ENCODE results near the gene SLC49A3.
"Not testable (repeated sequence)": the region's sequence is repeated elsewhere in the genome, so short reads cannot be mapped to it uniquely, and the experiment has no call there.

SLC49A3 gene

DNA sequence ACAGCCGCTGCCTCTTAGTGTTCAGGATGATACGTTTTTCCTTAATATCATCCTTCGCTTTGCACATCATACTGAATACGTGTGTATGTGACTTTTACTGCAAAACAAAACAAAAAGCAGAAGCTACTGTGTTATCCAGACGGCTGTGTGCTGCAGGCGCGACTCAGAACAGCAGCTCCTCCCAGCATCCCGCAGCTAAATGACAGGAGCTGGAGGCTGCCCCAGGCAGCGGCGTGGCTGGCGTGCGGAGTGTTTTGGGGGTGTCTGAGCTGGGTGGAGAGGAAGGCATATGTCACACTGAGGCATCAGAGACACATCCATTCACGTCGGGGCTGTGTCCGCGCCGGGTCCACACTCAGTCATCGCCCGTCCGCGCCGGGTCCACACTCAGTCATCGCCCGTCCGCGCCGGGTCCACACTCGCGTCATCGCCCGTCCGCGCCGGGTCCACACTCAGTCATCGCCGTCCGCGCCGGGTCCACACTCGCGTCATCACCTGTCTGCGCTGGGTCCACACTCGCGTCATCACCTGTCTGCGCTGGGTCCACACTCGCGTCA is 33.3 kb upstream of the SLC49A3 start:
- DNase-seq (ENCODE audit: low read depth in 1 of 2, low spot score in 1 of 2) = no peak

DNA sequence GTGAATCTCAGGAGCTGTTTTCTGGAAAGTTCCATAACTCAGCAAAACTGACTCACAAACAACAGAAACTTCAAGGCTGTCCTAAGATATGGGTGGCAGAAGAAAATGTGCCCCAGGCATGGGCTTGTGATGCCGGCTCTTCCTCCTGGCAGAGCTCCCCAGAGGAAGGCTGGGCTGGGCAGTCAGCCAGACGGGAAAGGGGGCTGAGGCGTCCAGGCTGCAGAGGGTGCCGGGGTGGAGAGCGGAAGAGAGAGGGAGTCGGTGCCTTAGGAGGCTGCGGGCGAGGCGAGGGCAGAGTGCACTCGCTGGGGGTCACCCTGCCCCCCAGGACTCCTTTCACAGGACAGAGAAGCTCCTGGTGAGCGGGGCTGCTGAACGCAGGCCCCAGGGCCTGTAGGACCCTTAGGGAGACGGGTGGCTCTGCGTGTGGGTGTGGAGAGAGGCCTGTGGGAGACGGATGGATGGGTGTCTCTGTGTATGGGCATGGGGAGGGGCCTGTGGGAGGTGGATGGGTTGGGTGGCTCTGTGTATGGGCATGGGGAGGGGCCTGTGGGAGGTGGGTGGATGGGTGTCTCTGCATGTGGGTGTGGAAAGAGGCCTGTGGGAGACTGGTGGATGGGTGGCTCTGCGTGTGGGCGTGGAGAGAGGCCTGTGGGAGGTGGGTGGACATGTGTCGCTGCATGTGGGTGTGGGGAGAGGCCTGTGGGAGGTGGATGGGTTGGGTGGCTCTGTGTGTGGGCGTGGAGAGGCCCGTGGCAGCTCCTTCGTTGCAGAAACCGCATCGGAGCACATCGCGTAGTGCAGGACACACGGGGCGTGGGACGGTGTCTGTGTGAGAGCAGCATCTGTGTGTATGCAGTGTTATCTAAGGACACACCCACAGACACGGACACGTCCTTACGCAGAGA is 32.6 kb upstream of the SLC49A3 start:
- no peak for DNase-seq (ENCODE audit: low read depth in 1 of 2, low spot score in 1 of 2)

DNA sequence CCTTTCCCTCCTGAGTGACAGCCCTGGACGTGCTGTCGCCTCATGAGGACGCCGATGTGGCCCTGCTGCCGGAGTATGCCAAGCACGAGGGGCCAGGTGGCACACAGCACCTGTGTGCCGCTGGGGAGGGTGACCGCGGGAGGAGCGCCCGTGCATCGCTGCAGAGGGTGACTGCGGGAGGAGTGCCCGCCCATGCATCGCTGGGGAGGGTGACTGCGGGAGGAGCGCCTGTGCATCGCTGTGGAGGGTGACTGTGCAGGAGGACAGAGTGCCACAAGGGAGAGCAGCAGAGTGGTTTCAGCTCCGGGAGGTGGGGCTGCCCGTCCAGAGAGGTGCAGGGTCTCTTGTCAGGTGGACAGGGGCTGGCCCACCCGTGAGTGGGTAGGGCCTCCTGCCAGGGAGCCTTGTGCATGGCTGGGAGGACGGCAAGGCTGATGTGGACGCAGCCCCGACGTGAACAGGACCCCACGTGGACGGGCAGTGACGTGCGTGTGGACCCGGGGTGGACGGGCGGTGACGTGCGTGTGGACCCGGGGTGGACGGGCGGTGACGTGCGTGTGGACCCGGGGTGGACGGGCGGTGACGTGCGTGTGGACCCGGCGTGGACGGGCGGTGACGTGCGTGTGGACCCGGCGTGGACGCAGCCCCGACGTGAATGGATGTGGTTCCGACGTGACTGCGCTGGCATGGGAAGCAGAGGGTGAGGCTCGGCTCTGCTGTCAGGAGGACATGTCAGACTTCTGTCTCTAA is 31.3 kb upstream of the SLC49A3 start:
- DNase-seq (ENCODE audit: low read depth in 1 of 2, low spot score in 1 of 2) = no peak

DNA sequence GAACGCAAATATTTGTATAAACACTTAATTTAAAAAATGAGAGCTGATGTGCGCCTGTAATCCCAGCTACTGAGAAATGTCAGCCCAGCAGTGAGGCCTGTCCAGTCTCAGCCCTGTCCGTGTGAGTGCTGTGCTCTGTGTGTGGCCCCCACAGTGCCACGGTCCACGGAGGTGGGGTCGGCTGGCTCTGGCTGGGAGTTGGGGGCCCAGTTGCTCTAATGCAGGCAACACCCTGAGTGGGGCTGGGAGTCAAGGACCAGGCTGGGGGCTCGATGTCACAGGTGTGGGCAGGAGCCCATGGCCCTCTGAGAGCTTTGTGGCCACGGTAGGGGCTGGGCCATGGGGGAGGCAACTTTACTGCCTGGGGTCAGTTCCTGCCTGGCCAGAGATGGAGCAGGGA is 29.5 kb upstream of the SLC49A3 start:
- DNase-seq (ENCODE audit: low read depth in 1 of 2, low spot score in 1 of 2) = no peak

DNA sequence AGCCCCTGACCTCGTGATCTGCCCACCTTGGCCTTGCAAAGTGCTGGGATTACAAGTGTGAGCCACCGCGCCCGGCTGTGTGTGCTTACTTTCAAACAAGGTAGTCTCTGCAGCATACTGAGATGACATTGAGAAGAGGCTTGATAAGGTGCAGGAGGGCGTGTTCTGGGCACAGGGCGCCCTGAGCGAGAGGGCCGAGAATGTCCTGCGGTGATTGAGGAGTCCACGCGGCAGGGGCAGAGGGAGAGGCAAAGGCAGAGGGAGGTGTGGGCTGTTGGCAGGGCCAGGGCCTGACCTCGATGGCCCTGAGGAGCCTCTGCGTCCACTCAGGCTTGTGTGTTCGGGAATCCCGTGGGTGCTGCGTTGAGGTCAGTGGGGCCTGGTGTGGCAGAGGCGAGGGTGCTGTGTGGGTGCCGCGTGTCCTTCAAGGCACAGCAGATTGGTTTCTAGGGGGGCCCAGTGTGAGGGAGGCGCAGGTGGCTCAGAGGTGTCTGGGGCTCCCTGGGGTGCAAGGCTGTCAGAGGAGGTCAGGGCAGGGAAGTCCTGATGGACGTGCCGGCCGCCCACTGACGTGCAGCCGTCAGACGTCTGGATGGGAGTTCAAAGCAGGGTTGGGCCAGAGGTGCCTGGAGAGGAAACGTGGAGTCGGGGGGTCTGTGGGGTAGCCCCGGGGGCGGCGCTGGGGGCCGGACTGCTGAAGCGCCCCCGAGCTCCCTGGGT is 28.8 kb upstream of the SLC49A3 start:
- DNase-seq (ENCODE audit: low read depth in 1 of 2, low spot score in 1 of 2) = no peak

DNA sequence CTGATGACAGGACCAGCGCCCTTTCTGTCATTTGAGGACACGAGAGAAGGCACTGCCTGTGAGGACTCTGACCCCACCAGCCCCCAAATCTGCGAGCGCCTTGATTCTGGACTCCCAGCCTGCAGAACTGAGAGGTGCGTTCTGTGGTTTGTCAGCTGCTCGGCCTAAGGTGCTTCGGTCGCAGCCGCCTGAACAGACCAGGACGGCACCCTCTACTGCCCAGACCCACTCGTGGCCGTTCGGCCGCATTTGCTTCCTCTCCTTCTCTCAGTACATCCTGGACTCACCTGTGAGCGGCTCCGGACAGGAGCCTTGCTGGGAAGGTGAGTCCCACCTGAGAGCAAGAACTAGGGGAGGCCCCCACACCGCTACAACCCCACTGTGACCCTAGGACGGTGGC is 25.1 kb upstream of the SLC49A3 start:
- no peak for DNase-seq (ENCODE audit: low read depth in 1 of 2, low spot score in 1 of 2)

DNA sequence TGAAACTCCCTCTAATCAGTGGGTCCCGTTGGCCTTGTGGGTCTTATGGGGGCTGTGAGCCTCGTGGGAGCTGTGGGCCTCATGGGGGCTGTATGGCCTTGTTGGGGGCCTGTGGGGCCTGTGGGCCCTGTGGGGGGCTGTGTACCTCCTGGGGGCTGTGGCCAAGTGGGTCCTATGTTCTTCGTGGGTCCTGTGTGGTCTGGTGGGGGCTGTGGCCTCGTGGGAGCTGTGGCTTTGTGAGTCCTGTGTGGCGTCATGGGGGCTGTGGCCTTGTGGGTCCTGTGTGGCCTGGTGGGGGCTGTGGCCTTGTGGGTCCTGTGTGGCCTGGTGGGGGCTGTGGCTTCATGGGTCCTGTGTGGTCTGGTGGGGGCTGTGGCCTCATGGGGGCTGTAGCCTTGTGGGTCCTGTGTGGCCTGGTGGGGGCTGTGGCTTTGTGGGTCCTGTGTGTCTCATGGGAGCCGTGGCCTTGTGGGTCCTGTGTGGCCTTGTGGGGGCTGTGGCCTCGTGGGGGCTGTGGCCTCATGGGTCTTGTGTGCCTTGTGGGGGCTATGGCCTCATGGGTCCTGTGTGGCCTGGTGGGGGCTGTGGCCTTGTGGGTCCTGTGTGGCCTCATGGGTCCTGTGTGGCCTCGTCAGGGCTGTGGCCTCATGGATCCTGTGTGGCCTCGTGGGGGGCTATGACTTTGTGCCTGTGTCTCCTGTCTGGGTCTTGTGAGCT is 24.1 kb upstream of the SLC49A3 start:
- no peak for DNase-seq (ENCODE audit: low read depth in 1 of 2, low spot score in 1 of 2)

DNA sequence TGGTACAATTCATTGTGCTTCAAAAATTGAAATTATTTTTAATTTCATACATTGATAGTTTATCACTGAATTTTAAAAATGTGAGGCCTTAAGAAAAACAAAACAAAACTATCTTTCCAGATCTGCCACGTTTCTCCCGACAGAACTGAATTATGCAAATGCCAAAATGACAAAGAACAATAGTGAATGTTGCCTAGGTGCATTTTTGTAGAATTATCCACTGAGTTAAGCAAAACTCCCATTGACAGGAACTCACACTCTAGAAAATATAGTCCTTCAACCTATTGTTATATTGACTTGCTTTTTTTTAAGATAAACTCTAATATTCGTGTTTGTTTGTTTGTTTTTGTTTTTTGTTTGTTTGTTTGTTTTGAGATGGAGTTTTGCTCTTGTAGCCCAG is 23.1 kb upstream of the SLC49A3 start:
- DNase-seq (ENCODE audit: low read depth in 1 of 2, low spot score in 1 of 2) = no peak

DNA sequence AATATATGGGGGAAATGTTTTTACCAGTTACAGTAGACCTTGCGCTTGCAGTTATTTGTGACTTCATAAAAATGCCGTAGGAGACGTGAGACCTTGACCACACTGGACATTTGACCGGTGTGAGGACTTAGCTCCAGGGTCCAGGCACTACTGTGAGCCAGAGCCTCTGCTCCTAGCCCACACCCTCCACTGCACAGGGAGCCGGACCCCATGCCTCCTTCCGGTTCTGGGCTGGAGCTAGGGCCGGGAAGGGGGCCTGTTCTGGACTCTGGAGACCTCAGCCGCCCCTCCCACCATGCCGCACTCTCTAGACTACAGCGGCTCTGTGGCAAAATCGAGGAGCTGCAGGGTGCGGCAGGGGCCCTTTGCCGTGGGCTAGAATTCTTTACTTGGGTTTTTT is 22.0 kb upstream of the SLC49A3 start:
- DNase-seq (ENCODE audit: low read depth in 1 of 2, low spot score in 1 of 2) = no peak

DNA sequence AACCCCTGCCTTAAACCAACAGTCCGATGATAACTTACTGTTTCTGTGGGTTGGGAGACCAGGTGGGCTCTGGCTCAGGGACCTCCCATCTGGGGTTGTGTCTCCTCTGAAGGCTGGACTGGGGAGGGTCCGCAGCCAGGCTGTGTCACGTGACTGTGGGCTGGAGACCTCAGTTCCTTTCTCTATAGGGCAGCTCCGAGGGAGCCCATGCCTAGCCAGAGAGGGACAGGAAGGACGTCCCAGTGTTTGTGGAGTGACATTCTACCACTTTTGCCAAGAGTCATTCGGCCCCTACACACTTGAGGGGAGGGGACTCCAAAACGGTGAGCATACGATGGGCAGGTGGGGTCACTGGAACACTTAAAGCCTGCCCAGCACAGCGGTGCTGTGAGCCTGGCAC is 21.2 kb upstream of the SLC49A3 start:
- no peak for DNase-seq (ENCODE audit: low read depth in 1 of 2, low spot score in 1 of 2)

DNA sequence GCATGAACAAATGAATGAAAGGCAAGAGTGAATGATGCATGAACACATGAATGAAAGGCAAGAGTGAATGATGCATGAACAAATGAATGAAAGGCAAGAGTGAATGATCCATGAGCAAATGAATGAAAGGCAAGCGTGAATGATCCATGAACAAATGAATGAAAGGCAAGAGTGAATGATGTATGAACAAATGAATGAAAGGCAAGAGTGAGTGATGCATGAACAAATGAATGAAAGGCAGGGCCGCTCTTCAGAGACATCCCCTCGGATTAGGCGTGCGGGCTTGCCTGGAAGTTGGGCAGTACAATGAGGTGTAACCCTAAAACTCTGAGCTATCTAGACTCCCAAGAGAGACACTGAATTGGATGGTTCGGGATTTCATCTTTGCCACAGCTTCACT is 20.4 kb upstream of the SLC49A3 start:
- no peak for DNase-seq (ENCODE audit: low read depth in 1 of 2, low spot score in 1 of 2)

DNA sequence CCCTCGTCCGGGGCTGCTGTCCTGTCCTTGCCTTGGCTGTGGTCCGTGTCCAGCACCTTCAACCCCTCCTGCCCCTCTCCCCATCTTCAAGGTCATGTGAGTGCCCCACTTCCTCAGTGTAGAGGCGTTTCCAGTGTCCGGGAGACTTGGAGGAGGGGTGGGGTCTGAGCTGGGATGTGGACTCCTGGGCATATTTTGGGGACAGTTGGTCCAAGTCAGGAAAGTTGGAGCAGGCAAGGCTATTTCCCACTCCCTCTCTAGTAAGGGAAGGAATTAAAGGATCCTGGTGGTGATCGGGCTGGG is 19.6 kb upstream of the SLC49A3 start:
- no peak for DNase-seq (ENCODE audit: low read depth in 1 of 2, low spot score in 1 of 2)

DNA sequence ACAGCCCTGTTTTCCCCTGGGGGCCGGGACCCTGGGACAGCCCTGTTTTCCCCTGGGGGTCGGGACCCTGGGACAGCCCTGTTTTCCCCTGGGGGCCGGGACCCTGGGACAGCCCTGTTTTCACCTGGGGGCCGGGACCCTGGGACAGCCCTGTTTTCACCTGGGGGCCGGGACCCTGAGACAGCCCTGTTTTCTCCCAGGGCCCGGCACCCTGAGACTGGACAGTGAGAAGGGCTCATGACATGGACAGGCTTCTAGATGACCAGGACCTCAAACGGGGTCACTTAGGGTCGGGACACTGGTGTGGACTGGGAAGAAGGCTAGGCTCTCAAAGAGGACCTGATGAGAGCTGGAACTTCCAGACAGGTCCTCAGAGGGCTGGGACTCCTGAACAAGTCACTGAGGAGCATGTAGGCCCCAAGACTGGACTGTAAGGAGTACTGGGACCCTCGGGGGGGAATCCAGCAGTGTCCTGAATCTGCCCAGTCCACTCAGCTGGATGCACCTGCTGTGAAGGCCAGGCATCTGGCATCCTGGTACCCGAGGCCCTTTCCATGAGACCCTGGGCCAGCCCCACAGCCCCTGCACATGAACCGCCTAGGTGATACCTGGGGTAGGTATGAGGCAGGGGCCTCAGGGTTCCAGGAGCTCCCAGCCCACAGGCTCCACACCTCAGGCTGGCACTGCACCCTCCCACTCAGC is 19.1 kb upstream of the SLC49A3 start:
- DNase-seq (ENCODE audit: low read depth in 1 of 2, low spot score in 1 of 2) = no peak

DNA sequence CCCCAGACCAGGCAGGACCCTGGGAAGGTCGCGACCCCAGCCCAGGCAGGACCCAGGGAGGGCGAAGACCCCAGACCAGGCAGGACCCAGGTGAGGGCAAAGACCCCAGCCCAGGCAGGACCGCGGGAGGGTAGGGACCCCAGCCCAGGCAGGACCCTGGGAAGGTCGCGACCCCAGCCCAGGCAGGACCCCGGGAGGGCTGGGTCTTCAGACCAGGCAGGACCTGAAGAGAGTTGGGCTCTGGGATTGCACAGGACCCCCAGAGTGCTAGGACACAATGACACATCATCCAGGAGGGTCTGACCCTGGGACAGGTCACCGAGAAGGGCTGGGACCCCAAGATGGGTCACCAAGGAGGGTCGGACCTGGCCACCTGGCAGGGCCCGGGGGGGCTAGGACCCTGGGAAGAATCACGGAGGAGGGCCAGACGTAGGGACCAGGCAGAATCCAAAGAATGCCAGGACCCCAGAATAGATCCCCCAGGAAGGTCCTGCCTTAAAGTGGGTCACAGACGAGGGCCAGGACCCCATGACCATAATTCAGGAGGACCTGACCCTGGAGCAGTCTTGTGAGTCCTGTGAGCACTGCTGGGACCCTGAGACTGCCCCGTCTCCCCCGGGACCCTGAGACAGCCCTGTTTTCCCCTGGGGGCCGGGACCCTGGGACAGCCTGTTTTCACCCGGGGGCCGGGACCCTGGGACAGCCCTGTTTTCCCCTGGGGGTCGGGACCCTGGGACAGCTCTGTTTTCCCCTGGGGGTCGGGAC is 18.1 kb upstream of the SLC49A3 start:
- no peak for DNase-seq (ENCODE audit: low read depth in 1 of 2, low spot score in 1 of 2)

DNA sequence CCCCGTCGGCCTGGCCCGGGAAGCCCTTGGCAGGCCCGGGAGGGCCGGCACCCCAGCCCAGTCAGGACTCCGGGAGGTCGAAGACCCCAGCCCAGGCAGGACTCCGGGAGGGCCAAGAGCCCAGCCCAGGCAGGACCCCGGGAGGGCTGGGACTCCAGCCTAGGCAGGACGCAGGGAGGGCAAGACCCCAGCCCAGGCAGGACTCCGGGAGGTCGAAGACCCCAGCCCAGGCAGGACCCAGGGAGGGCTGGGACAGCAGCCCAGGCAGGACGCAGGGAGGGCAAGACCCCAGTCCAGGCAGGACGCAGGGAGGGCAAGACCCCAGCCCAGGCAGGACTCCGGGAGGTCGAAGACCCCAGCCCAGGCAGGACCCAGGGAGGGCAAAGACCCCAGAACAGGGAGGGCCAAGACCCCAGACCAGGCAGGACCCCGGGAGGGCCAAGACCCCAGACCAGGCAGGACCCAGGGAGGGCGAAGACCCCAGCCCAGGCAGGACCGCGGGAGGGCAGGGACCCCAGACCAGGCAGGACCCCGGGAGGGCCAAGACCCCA is 17.2 kb upstream of the SLC49A3 start:
- DNase-seq (ENCODE audit: low read depth in 1 of 2, low spot score in 1 of 2) = not testable (repeated sequence)

DNA sequence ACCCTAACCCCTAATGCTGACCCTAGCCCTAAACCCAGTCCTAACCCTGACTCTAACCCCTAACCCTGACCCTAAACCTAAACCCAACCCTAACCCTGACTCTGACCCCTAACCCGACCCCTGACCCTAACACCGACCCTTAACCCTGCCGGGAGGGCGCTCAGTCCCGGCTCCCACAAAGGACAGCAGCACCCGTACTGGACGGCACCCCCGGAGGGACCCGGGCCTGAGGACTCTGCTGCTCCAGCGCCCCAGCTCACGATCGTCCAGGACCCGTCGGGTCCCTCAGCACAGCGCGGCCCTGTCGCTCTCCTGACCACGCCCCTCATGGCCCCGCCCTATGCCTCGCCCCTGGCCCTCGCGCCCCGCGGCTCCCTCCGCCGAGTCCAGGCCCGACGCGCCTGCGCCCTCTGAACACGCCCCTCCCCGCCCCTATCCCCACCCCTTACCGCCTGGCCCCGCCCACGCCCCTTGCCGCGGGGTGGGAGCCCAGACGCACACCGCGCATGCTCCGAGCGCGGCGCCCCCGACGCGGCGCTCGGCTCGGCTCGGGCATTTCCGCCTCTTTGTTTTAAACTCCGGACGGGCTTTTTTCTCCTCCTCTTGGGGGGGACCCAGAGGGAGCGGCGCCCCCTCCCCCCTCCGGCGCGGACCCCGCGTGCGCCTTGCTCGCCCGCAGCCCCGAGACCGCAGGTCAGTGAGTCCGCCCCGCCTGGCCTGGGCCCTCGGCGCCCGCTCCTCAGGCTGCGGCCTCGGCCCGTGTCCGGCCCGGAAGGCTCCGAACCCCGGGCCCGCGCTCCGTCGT is 16.5 kb upstream of the SLC49A3 start, which contains the start of gene PCGF3:
Gene PCGF3 (plus strand): TSS at position 555 of the 805 bp plus-strand sequence. CDS start 27,849 bp downstream, outside the sequence.
- DNase-seq (ENCODE audit: low read depth in 1 of 2, low spot score in 1 of 2) = peak; percentile 94 to 97

DNA sequence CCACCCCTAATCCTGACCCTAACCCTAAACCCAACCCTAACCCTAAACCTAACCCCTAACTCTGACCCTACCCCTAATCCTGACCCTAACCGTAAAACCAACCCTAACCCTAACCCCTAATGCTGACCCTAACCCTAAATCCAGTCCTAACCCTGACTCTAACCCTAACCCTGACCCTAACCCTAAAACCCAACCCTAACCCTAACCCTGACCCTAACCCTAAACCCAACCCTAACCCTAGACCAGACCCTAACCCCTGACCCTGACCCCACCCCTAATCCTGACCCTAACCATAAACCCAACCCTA is 16.0 kb upstream of the SLC49A3 start:
- DNase-seq (ENCODE audit: low read depth in 1 of 2, low spot score in 1 of 2) = no peak

DNA sequence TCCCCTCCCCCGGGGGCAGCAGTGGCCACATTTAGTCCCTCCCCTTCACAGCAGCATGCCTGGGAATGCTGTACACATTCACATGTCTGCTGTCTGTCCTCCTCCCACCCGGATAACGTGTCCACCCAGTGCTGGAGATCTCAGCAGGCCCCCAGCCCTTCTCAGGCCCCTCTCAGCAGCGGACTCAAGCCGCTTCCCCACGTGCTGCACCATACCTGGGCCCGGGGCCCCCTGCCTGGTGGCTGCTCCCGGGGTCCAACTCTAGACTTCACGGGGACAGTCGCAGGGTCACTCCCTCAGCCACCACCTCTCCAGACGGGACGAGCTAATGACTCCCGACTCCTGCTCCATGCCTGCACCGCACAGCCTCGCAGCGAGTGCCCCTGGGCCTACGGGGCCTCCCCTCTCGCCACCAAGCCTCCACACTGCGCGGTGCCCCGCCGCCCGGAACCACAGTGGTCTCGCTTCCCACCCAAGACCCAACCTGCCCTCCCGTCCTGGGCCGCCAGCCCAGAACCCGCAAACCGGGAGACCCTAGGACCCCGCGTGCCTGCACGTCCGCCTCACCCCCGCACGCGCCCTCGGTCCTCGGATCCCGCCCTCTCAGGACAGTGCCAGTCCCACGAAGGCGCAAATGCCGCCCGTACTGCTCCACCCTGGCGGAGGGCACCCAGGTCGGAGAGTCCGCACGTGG is 15.4 kb upstream of the SLC49A3 start:
- DNase-seq (ENCODE audit: low read depth in 1 of 2, low spot score in 1 of 2) = no peak
